GM18861 (cell line): ENCODE data around the gene ABCA3.
A peak's percentile ranks its signal among the peaks of the same experiment; 100 is the strongest.

ENCODE experiments used
- ATAC-seq: cut with Tn5 transposase; IDR thresholded peaks from one replicate; pipeline ENCODE4 v1.9.1; 2021; ENCODE audit not compliant: unreplicated experiment

Gene ABCA3

DNA sequence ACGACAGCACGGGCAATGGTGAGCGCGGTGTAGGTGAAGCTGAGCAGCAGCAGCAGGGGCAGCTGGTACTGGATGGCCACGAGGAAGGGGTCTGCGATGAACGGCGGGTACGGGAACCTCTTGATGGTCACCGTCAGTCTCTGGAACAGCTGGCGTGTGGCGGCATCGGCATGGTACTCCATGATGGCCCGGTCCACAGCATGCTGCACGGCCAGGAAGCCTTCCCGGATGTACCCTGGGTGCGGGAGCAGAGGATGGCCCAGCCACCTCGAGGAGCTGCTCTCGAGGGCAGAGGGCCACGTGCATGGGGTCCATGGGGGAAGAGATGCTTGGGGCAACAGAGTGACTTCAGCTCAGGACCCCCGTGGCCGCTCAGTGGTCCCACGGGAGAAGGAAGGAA lies 20.9 kb downstream of the ABCA3 start:
- ATAC-seq: no peak

GRCh38 chr16:2317231-2318020 lies 23.1 kb downstream of the ABCA3 start:
- ATAC-seq: no peak

GRCh38 chr16:2308089-2308962 lies 32.2 kb downstream of the ABCA3 start:
- no peak for ATAC-seq

- no peak for ATAC-seq
Measured at GRCh38 chr16:2299915-2300192, 40.7 kb downstream of the ABCA3 start.

DNA sequence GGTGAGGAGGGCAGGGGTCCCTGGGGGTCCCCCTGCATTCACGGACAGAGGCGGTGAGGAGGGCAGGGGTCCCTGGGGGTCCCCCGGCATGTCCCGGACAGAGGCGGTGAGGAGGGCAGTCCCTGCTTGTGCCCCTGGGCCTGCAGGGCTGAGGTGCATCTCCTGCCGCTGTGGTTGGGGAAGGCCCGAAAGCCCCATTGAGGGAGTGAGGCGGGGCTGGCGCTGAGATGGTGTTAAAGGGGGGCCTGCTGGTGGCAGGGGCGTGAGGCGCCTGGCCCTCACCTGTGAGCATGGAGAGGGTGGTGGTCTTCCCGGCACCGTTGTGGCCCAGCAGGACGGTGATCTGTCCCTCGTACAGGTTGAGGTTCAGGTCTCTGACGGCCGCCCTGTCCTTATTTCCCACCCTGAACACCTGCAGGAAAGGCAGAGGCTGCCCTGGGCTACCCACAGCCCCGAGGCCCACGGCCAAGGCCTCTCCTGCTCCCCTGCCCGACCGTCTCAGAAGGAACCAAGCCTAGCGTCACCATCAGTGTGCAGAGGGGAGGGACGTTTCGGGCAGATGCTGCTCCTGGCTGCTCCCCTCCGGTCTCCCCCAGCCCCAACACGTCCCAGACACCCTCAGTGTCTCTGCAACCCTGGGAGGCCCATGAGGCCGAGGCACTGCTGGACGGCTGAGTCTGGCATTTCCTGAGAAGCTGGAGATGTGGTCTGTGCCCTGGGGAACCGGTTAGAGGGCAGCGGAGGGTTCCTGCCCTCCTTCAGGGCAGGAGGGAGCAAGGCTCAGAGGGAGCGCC lies 41.2 kb downstream of the ABCA3 start:
- ATAC-seq: no peak

DNA sequence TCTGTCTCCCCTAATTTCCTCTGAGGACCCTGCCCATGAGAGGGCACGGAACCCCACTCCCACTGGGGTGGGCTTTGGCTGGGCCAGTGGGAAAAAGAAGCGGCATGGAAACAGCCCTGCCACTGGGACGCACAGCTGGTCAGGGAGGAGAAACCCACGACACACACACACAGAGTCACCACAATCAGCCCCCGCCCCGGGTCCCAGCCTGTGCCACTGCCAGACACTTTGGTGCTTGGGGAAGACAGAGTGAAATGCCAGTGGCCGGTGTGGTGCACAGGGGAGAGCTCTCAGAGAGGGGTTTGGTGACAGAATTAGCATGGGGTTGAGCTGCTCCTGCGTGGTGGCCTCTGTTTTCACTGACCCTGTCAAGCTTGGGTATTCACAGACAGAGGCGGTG lies 41.9 kb downstream of the ABCA3 start:
- ATAC-seq: no peak

- ATAC-seq: no peak
Measured at GRCh38 chr16:2297506-2297860, 43.0 kb downstream of the ABCA3 start.

GRCh38 chr16:2296661-2297505 lies 43.6 kb downstream of the ABCA3 start:
- no peak for ATAC-seq

DNA sequence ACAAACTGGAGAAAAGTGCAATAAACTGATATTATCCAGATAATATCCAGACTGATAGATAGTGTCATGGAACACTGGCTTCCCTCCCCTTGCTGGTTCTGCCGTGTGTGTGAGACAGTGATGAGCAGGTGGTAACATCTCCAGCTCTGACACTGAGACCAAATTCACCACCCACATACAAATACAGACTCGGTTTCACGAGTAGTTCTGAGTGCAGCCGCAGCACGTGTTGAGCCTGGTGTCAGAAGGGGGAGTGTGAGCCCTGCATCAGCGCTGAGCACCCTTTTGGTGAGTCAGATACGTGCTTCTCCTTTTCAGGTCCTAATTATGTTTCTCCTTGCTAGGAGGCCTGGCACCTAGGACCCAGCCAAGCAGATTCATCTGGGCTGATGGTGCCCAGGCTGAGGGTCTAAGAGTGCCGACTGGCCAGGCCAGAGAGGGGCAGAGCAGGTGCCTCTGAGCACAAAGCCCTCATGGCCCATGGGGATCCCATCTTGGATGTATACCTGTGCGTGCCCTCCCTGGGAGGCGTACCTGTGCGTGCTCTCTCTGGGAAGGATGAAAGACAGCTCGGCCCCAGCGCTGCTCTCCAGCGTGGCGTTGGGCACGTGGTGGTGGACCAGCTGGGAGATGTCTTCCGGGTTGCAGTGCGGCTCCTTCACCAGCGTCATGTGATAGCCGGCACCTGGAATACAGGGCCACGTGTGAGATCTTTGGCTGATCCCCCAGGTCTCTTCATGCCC lies 45.3 kb downstream of the ABCA3 start:
- ATAC-seq: peak; percentile 56

DNA sequence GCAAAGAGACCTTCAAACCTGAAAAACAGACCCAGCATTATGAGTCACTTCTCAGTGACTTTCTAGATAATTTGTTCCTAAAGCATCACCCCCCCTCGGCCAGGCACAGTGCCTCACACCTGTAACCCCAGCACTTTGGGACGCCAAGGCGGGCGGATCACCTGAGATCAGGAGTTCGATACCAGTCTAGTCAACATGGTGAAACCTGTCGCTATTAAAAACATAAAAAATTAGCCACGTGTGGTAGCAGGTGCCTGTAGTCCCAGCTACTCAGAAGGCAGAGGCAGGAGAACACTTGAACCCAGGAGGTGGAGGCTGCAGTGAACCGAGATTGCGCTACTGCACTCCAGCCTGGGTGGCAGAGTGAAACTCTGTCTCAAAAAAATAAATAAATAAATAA lies 48.3 kb downstream of the ABCA3 start:
- ATAC-seq: no peak

- no peak for ATAC-seq
Measured at GRCh38 chr16:2289282-2289681, 51.2 kb downstream of the ABCA3 start.

DNA sequence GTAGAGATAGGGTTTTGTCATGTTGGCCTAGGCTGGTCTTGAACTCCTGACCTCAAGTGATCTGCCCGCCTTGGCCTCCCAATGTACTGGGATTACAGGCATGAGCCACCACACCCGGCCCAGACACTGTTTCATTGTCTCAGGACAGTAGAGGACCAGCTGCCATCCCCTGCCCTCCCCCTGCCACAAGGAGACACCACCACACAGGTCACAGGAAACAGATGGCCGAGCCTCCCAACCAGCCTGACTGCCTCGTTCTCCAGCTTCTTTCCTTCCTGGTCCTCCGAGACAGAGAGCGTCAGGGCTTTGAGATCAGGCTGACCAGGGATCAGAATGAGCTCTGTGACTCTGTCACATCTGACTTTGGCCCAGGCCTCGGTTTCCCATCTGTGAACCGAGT lies 51.8 kb downstream of the ABCA3 start:
- ATAC-seq: no peak

DNA sequence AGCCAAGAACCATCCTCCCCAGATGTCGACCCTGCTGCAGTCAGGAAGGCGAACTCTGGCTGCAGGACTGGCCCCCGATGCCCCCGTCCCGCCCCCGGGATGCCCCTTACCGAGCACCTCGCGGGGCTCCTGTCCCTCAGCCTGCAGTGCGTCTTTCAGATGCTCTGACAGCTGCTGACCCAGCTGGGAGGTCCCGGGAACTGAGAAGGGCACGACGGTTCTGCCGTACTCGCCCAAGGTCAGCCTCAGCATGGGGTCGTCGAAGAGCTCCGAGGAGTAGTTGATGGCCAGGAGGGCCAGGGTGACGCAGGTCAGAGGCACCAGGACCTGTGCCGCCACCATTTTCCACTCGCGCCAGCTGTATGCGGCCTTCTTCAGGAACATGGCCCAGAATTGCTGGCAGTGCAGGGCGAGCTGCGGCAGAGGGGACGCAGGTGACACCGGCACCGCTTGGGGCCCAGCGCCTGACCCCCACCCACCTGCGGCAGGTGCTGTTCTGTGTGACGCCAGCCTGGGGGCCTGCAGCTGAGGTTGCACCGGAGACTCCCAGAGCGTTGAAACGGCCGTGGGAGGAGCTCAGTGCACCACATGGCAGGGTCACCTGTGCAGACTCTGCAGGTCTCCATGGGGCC lies 52.5 kb downstream of the ABCA3 start:
- ATAC-seq: no peak

DNA sequence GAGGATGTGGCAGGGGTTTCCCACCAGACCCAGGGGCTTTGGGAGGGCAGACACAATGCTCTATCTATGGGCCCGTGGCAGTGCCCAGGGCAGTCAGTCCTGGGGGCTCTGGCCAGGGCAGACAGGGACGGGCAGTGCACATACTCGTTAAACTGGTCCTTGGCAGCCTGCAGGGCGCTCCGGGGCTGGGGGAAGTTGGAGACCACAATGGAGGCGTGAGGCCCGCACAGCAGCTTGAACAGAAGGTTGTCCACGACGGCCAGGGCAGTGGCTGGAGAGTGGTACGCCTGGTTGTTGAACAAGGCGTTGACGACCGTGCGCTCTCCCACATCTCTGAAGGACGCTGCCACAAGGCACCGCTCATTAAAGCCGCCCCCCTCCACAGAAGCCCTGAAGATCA lies 54.0 kb downstream of the ABCA3 start:
- ATAC-seq: no peak

DNA sequence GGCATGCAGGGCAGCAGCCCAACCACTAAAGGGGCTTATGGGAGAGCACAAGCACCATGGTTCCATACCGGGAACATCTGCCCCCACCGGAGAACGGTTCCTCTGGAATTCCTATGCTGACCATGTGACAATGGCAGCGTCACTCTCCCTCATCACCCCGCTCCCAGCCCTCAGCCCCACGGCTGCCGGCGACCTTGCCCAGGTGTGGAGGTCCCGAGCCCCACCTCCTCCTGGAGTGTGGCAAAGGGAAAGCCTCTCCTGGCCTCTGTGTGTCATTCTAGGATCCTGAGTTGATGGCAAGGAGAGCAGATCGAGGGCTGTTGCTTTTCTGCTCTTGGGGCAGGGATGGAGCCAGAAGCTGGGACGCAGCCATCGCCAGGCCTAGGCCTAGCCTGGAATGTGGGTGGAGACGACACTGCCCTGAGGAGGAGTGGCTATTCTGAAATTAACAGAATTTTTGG lies 54.8 kb downstream of the ABCA3 start:
- no peak for ATAC-seq

DNA sequence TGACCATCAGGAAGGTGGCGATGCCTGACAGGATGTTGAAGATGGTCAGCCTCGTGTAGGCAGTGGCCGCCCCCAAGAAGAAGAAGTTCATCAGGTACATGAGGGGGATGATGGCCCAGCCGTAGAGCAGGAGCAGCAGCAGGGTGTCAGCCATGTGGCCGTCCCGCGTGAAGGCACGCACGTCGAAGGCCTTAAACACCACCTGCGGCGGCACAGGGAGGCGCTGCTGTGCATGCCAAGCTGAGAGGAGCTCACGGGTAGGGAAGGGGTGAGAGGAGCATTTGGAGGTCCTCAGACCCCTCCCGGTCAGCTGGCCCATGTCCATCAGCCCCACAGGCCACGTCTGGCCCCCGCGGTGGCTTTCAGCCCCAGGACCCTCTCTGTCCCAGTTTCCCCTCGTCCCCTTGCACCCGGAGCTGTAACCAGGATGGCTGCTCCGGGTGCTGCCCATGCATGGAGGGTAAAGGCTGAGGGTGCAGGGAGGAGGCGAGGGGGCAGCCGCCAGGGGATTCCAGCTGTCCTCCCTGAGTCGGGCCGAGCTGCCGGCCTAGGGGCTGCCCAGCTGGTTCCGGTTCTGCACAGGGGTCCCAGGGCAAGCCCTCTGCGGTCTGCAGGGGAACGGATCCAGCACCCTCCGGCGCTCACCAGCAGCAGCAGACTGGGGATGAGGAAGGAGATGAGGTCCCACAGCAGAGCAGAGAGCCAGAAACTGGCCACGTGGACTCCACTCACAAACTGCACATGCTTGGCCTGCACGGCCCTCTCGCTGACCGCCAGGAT lies 55.5 kb downstream of the ABCA3 start:
- ATAC-seq: no peak

- no peak for ATAC-seq
Measured at GRCh38 chr16:2284001-2284770, 56.3 kb downstream of the ABCA3 start.
